Mucosa of rectum (tissue), 2 donors: Measurements from ENCODE around the gene TLL2.

Source experiments
- H3K27ac ChIP-seq, 2 donors: one replicate each; pipeline ENCODE4 v1.7.0; 2013; ENCODE audit warnings: inconsistent platforms in 2 of 2, low read depth in 2 of 2, low read length in 2 of 2
- H3K27me3 ChIP-seq, 2 donors: one replicate each; pipeline ENCODE4 v1.7.0; 2013; ENCODE audit warnings: low read length in 2 of 2; ENCODE audit not compliant: control insufficient read depth in 2 of 2, insufficient read depth in 2 of 2
- H3K36me3 ChIP-seq, 2 donors: one replicate each; pipeline ENCODE4 v1.7.0; 2013; ENCODE audit warnings: low read length in 2 of 2; ENCODE audit not compliant: control insufficient read depth in 2 of 2, insufficient read depth in 2 of 2
- H3K4me1 ChIP-seq, 2 donors: one replicate each; pipeline ENCODE4 v1.7.0; 2013; ENCODE audit warnings: low read length in 2 of 2, mild to moderate bottlenecking in 1 of 2; ENCODE audit not compliant: control insufficient read depth in 2 of 2, insufficient read depth in 2 of 2
- H3K4me3 ChIP-seq, 2 donors: one replicate each; pipeline ENCODE4 v1.7.0; 2013; ENCODE audit warnings: low read length in 2 of 2
- H3K9ac ChIP-seq, 2 donors: one replicate each; pipeline ENCODE4 v1.7.0; 2013; ENCODE audit warnings: low read length in 2 of 2, low read depth in 1 of 2, mild to moderate bottlenecking in 1 of 2
- H3K9me3 ChIP-seq, 2 donors: one replicate each; pipeline ENCODE4 v1.7.0; 2013; ENCODE audit warnings: low read length in 2 of 2; ENCODE audit not compliant: control insufficient read depth in 2 of 2
- donor health status: healthy.
- donor health status: Normal muscosa, but diverticular disease.

TLL2 gene

DNA sequence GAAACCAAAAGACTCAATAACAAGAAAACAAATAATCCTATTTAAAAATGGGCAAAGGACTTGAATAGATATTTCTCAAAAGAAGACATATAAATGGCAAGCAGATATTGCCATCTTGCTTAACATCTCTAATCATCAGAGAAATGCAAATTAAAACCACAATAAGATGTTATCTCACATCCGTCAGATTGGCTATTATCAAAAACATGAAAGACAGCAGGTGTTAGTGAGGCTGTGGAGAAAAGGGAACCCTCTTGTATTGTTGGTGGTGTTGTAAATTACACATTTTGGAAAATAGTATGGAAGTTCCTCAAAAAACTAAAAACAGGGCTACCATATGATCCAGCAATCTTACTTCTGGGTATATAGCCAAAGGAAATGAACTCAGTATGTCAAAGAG lies 180.6 kb downstream of the TLL2 start:
- peaks cover 6 to 7% of the 10 kb centered on the region in 2 donors for H3K27me3 ChIP-seq
- no peak overlapping the region for H3K9ac ChIP-seq
- H3K36me3 ChIP-seq: no peaks in the 10 kb centered on the region
- H3K27ac ChIP-seq: no peak overlapping the region
- no peaks in the 10 kb centered on the region for H3K9me3 ChIP-seq
- no peak overlapping the region for H3K4me3 ChIP-seq
- no peaks in the 10 kb centered on the region for H3K4me1 ChIP-seq

DNA sequence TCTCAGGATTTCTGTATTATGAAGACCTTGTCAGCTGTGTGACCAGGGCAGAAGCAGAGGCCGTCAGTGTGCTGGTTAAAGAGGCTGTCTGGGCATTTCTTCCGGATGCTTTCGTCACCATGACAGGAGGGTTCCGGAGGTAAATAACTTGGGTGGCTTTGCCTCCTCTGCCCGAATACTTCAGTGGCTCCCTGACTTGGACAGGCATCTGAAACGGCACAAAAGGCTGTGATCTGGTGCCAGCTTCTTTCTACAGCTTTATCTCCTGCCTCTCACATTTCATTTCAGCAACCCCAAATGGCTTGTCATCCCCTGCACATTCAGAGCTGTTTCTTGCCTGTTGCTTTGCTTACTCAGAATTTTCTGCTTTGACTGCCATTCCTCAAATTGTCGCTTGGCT lies 186.3 kb downstream of the TLL2 start:
- Histone ChIP-seq H3K9ac (no peak overlapping the region), H3K36me3 (no peaks in the 10 kb centered on the region), H3K4me3 (no peak overlapping the region), H3K27me3 (no peaks in the 10 kb centered on the region), H3K4me1 (no peaks in the 10 kb centered on the region), H3K9me3 (no peaks in the 10 kb centered on the region), H3K27ac (no peak overlapping the region)

DNA sequence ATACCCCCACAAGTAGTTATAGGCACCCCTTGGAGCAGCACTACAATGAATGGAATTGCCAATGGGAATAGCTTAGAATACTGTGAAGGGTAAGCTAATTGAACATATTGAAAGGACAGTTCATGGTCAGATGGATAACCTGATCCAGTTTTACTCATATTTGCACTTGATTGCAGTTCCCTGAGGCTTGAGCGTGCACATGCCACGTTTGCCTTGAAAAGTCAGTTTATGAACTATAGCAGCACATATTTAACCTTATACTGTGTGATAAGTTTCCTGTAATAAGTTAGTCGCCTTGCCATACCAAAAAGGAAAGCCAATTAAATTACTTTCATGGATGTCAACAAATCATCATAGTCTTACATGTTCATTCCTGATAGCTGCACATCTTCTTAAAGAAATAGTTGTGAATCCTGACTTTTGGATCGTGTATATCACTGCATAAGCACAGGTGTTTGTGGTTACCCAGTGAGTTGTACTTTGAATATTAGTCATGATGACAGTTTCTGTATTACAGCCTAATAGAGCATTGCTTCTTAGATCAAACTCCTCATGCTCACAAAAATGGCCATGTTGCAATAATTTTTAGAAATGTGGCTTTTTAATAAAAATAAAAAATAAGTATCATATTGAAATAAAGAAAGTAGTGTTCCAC lies 187.9 kb downstream of the TLL2 start:
- Histone ChIP-seq H3K4me1 (no peaks in the 10 kb centered on the region), H3K9ac (no peak overlapping the region), H3K9me3 (no peaks in the 10 kb centered on the region), H3K27me3 (no peaks in the 10 kb centered on the region), H3K4me3 (no peak overlapping the region), H3K27ac (no peak overlapping the region), H3K36me3 (no peaks in the 10 kb centered on the region)

DNA sequence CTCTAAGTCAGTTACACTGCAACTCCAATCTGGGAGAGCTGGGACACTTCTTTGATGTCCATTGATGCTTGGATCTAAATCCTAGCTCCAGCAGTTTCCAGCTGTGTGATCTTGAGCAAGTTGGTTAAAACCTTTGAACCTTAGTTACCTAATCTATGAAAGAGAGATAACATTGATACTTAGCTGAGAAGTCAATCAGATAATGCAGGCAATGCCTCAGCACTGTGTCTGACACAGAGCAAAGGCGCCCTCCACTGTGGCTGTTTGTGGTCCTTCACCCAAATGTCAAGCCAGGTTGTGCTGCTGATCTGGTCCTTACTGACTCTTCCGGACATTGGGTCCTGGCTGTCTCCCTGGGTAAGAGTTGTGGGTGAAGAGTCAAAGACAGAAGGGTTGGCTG lies 189.3 kb downstream of the TLL2 start:
- Histone ChIP-seq H3K27me3 (no peaks in the 10 kb centered on the region), H3K9me3 (no peaks in the 10 kb centered on the region), H3K9ac (no peak overlapping the region), H3K36me3 (no peaks in the 10 kb centered on the region), H3K4me3 (no peak overlapping the region), H3K27ac (no peak overlapping the region), H3K4me1 (no peaks in the 10 kb centered on the region)

DNA sequence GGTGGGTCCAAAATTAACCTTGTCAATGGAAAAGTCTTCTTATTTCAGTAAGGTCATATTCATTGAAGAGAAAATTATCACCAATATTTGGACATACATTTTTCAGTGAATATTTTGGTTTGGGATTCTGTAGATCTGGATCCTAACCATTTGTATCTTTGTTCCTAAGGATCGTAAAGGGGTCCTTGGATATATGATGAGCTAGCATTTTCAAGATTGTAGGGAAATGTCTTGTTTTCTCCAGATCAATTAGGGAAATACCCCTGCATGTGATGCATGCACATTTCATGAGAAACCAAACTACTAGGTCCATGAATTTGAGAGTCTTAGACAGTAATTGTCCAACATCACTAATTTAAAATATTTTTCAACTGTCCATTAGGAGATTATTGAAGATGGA lies 191.5 kb downstream of the TLL2 start:
- H3K36me3 ChIP-seq: no peaks in the 10 kb centered on the region

DNA sequence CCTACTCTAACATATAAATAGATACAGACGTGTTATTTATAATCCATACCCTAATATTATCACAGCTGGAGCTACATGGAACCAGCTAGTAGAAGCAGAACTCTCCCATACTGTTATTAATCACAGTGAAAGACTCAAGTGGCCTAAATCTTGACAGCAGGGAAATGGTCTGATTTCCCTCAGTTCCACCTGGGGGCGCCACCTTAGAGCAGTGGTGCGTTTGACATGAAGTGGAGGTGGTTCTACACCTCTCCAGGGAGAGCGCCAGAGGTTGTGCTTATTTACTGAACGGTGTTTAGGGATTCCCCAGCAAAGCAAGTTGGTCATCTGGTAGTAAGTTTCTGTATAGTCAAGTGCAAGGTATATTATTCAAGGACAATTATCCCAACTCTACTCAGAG lies 191.9 kb downstream of the TLL2 start:
- no peaks in the 10 kb centered on the region for H3K36me3 ChIP-seq
- H3K9me3 ChIP-seq: no peaks in the 10 kb centered on the region
- H3K27ac ChIP-seq: no peak overlapping the region
- H3K9ac ChIP-seq: no peak overlapping the region
- no peak overlapping the region for H3K4me3 ChIP-seq
- H3K27me3 ChIP-seq: no peaks in the 10 kb centered on the region
- H3K4me1 ChIP-seq: no peaks in the 10 kb centered on the region

More for the DNA sequence above, 191.5 kb downstream of the TLL2 start:
- H3K4me3 ChIP-seq: no peak overlapping the region
- H3K9ac ChIP-seq: no peak overlapping the region
- H3K27ac ChIP-seq: no peak overlapping the region
- no peaks in the 10 kb centered on the region for H3K27me3 ChIP-seq
- H3K4me1 ChIP-seq: no peaks in the 10 kb centered on the region
- H3K9me3 ChIP-seq: no peaks in the 10 kb centered on the region

DNA sequence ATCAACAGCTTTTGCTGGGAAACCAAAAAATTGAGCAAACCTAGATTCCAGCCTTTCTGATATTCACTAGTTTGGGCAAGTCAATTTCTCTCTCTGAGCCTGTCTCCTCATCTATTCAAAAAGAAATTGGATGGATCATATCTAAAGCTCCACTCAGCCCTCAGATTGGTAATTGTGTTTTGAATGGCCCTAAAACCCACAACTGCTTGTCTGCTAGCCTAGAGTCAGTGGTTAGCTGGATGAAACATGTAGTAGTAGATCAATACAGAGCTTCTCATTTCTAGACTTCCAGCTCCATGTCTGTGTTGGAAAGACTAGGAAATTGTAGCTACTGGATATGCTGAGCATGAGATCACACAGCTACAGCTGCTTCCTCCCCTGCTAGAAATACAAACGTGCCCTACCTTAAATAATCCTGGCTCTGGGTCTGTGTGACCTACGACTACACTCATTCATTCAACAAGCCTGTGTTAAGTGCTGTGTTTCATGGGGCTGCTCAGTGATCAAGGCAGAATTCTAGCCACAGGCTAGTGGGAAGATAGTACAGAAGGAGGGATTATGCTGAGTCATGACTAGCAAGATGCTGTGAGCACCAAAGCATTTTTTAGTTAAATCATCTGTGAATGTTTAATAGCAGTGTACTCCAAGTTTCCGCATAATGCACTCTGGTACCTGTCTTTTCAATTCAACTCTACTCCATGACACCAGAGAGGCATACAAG lies 193.8 kb downstream of the TLL2 start:
- Histone ChIP-seq H3K4me3 (no peak overlapping the region), H3K4me1 (no peaks in the 10 kb centered on the region), H3K27ac (no peak overlapping the region), H3K36me3 (no peaks in the 10 kb centered on the region), H3K9me3 (no peaks in the 10 kb centered on the region), H3K9ac (no peak overlapping the region), H3K27me3 (no peaks in the 10 kb centered on the region)

DNA sequence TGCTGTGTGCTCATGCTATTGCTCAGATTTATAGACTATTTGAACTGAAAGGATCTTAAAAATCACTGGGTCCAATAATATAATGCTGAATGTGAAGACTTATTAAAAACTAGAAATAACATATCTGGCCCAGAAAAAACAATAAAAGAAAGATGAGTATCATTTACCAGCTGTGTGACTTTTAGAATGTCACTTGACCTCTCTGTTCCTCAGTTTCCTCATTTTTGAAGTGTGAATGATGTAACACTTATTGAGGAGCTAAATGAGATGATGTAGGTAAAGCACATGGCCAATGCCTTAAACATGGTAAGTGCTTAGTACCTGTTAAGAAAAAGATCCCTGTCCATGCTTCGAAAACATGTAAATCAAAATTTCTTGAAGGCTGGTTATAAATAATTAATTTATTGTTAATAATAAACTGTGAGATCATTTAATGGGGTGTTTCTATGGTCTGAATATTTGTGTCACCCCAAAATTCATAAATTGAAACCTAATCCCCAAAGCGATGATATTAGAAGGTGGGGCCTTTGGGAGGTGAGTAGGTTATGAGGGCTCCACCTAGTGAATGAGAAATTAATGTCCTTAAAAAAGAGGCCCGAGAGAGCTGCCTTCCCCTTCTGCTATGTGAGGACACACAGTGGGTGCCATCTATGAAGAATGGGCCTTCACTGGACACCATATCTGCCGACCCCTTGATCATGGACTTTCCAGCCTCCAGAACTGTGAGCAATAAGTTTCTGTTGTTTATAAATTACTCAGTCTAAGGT lies 196.5 kb downstream of the TLL2 start:
- Histone ChIP-seq H3K9ac (no peak overlapping the region), H3K9me3 (no peaks in the 10 kb centered on the region), H3K27ac (no peak overlapping the region), H3K27me3 (no peaks in the 10 kb centered on the region), H3K4me3 (no peak overlapping the region), H3K4me1 (no peaks in the 10 kb centered on the region), H3K36me3 (no peaks in the 10 kb centered on the region)
